ENCODE data around the gene CUL4A. TPM values are rescaled to one million over a fixed set of nuclear protein-coding genes. Genes with fewer than 3 reads are reported as not detected.

Gene CUL4A
- total and polyA plus RNA-seq, 2 donors (not counting 3 experiments of a cell fraction or from before 2014, with no cell fraction given), result 37.9 to 80.0 TPM

DNA sequence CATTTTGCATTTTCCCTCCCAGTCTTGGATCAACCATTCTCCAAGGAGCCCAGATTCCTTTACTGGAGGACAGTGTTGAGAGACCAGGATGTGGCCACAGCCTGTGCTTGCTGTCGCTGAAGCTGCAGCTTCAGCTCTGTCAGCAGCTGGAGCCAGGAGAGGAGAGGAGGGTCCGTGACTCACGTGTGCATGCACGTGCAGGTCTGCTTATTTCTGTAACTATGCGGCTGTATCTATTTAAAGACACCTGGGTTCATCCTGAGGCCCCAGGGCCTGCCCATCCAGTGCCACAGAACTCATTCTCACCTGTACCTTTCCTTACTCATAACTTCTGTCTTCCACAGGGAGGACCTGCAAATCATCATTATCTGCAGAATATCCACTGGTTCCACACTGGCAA, 79.5 kb downstream of the CUL4A start:
- Histone ChIP-seq H2AFZ (ENCODE audit: low read depth, low read length) (no peak overlapping the region), H4K20me1 (replicated peaks; ENCODE audit: control insufficient read depth, extremely low read depth, insufficient read depth, low read length) (no peaks in the 10 kb centered on the region), H3K9ac (replicated peaks; ENCODE audit: extremely low read depth, insufficient read depth, low read length) (no peak overlapping the region), H3K4me1 (ENCODE audit: control insufficient read depth, extremely low read depth, insufficient read depth, low read length) (no peaks in the 10 kb centered on the region), H3K4me2 (ENCODE audit: insufficient read depth, low read length) (no peak overlapping the region), H3K27me3 (ENCODE audit: control insufficient read depth in 2 of 2, insufficient read depth in 2 of 2, low read length in 2 of 2) (peaks cover 16 to 20% of the 10 kb centered on the region in 2 experiments), H3K36me3 (ENCODE audit: control insufficient read depth in 2 of 2, extremely low read depth in 1 of 2, insufficient read depth in 2 of 2, low read length in 2 of 2) (no peaks in the 10 kb centered on the region), H3K27ac (ENCODE audit: insufficient read depth, low read depth, low read length) (no peak overlapping the region), H3K9me3 (replicated peaks; ENCODE audit: control insufficient read depth, insufficient read depth, low read length) (no peaks in the 10 kb centered on the region), H3K9me1 (replicated peaks; ENCODE audit: control insufficient read depth, extremely low read depth, insufficient read depth, low read length) (no peaks in the 10 kb centered on the region), H3K4me3 (replicated peaks in 1 of 3; ENCODE audit: insufficient read depth in 1 of 3, low read depth in 1 of 3, low read length in 3 of 3) (no peak overlapping the region), H3K79me2 (ENCODE audit: control insufficient read depth, insufficient read depth, low read length) (no peaks in the 10 kb centered on the region)
- dilution Hi-C loops (cut with MboI; ENCODE audit: extremely low pct_ligation_motif_present, low sequenced_read_pairs) (no loop called here), intact Hi-C loops (cut with micrococcal nuclease) (no loop called here)
- TF ChIP-seq MYC (IDR thresholded peaks at IDR 0.05; ENCODE audit: low read depth, low read length) (no peak), GATA2 (IDR thresholded peaks at IDR 0.05; ENCODE audit: insufficient read depth, insufficient read length, low read depth, low read length) (no peak), POLR2A (IDR thresholded peaks at IDR 0.05; ENCODE audit: low read depth, low read length) (no peak), JUN (IDR thresholded peaks at IDR 0.05; ENCODE audit: borderline replicate concordance, insufficient read depth, insufficient read length, low read depth) (no peak), FOS (IDR thresholded peaks at IDR 0.05; ENCODE audit: borderline replicate concordance, insufficient read depth, low read length) (no peak), EZH2 (IDR thresholded peaks at IDR 0.05; ENCODE audit: borderline replicate concordance, low read depth, low read length, severe bottlenecking) (no peak), POLR2AphosphoS5 (IDR thresholded peaks at IDR 0.05; ENCODE audit: insufficient read depth, low read depth, low read length) (no peak)
- TF ChIP-seq, protein P1, sequence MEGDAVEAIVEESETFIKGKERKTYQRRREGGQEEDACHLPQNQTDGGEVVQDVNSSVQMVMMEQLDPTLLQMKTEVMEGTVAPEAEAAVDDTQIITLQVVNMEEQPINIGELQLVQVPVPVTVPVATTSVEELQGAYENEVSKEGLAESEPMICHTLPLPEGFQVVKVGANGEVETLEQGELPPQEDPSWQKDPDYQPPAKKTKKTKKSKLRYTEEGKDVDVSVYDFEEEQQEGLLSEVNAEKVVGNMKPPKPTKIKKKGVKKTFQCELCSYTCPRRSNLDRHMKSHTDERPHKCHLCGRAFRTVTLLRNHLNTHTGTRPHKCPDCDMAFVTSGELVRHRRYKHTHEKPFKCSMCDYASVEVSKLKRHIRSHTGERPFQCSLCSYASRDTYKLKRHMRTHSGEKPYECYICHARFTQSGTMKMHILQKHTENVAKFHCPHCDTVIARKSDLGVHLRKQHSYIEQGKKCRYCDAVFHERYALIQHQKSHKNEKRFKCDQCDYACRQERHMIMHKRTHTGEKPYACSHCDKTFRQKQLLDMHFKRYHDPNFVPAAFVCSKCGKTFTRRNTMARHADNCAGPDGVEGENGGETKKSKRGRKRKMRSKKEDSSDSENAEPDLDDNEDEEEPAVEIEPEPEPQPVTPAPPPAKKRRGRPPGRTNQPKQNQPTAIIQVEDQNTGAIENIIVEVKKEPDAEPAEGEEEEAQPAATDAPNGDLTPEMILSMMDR (IDR thresholded peaks at IDR 0.05; ENCODE audit: extremely low read depth in 1 of 2, insufficient read depth in 1 of 2, low read depth in 1 of 2, low read length in 2 of 2), result no peak
- TF ChIP-seq, protein P2, sequence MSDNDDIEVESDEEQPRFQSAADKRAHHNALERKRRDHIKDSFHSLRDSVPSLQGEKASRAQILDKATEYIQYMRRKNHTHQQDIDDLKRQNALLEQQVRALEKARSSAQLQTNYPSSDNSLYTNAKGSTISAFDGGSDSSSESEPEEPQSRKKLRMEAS (IDR thresholded peaks at IDR 0.05; ENCODE audit: insufficient read depth, insufficient read length), result no peak
- ChIA-PET POLR2A (no interaction called here), CTCF (interaction anchor here (1.1 kb wide), 1 partner anchor 9 kb away, joined by 3 read pairs; no protein-coding TSS in a partner anchor)
- no TSS peak for BruUV-seq (replicated peaks)
- DNase-seq (ENCODE audit: low read depth, low spot score), result no peak
- FAIRE-seq, result no peak

Data from endothelial cell of umbilical vein (primary cell).